PFSK-1 (cell line): Measurements from ENCODE around the gene TSPAN5.

Source experiments
- FOXP2 ChIP-seq: optimal IDR thresholded peaks from 2 replicates; pipeline ENCODE3; 2011; ENCODE audit warnings: borderline replicate concordance, control low read depth, inconsistent platforms; ENCODE audit not compliant: insufficient read depth; ENCODE audit errors: extremely low read length, extremely low read depth
- POLR2AphosphoS5 ChIP-seq: IDR thresholded peaks from 2 replicates; pipeline ENCODE4 v1.6.1; 2012; ENCODE audit warnings: low read depth, mild to moderate bottlenecking, control low read depth, low read length, moderate library complexity
- REST ChIP-seq, 2 experiments: IDR thresholded peaks; 2 replicates each; pipeline versions ENCODE4 v1.6.1 to v1.8.0; 2011 to 2012; ENCODE audit warnings: low read depth in 2 of 2, low read length in 2 of 2, control low read depth in 1 of 2, inconsistent platforms in 1 of 2, mild to moderate bottlenecking in 1 of 2, moderate library complexity in 1 of 2; ENCODE audit not compliant: insufficient read depth in 1 of 2
- SIN3A ChIP-seq: IDR thresholded peaks from 2 replicates; pipeline ENCODE4 v1.6.1; 2012; ENCODE audit warnings: mild to moderate bottlenecking, low read length, moderate library complexity, borderline replicate concordance; ENCODE audit not compliant: insufficient read depth
- TAF1 ChIP-seq: IDR thresholded peaks from 2 replicates; pipeline ENCODE4 v1.6.1; 2012; ENCODE audit warnings: low read length, control low read depth, borderline replicate concordance; ENCODE audit not compliant: insufficient read depth

TSPAN5 gene

DNA sequence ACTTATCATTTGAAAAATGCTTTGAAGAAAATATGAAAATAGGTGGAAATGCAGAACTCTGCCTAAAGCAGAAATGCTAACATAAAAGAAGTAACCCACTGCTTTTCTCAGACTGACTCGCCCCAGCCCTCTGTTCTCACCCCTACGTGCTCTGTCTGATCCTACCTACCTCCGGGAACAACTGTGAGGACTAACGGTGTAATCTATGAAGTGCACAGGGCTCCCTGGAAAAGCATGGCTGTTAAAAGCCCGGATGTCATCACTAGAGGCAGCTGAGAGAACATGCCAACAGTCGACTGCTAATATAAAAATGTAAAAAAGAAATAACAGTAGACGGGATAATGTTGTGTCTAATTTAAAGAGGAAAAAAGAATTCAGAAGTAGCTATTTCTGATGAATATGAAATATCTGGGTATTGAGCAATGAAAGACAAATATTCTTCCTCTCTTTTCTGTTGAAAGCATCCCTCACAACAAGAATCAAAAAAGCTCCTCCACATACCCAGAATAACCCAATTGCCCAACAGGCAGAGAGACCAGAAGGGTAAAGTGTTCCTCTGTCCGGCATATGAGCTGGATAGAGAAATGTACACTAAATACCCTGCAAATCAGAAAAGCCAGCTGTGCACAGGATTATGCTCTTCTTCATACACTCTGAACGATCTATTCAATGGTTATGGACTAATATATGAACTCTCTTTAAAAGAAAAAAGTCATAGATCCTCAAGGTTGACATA lies 130.7 kb downstream of the TSPAN5 start:
- TF ChIP-seq POLR2AphosphoS5 (no peak), SIN3A (no peak), FOXP2 (no peak), TAF1 (no peak), REST (IDR thresholded peaks at IDR 0.05; ENCODE audit: insufficient read depth in 1 of 2, low read depth in 2 of 2, low read length in 2 of 2) (no peak)

- TF ChIP-seq SIN3A (no peak), TAF1 (no peak), REST (IDR thresholded peaks at IDR 0.05; ENCODE audit: insufficient read depth in 1 of 2, low read depth in 2 of 2, low read length in 2 of 2) (no peak)
Observed at GRCh38 chr4:98524230-98524629, 134.2 kb downstream of the TSPAN5 start.

GRCh38 chr4:98522636-98523395 lies 135.6 kb downstream of the TSPAN5 start:
- TF ChIP-seq POLR2AphosphoS5 (no peak), REST (IDR thresholded peaks at IDR 0.05; ENCODE audit: insufficient read depth in 1 of 2, low read depth in 2 of 2, low read length in 2 of 2) (no peak), TAF1 (no peak), FOXP2 (no peak)

DNA sequence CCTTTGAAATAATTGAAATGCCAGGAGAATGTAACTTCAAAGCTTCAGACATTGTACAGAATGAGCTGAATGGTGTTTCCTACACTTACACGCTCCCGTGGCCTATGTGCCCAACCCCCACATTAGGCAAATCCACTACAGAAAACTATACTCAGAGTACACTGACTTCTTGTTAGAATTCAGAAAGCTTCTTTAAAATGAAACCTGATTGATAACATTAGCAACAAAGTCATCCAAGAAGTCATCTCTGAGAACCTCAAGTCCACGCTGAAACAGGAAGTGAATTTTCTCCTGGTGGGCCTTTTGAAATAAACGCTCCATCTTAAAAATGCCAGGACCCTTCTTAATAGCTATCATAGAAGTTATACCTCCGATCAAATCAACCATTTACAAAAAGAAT lies 136.3 kb downstream of the TSPAN5 start:
- no peak for TF ChIP-seq TAF1
- TF ChIP-seq FOXP2, result no peak
- no peak for TF ChIP-seq REST (IDR thresholded peaks at IDR 0.05; ENCODE audit: insufficient read depth in 1 of 2, low read depth in 2 of 2, low read length in 2 of 2)
- TF ChIP-seq POLR2AphosphoS5, result no peak
- no peak for TF ChIP-seq SIN3A
